ENCODE results near the gene CORO2B. TPM values are rescaled to one million over a fixed set of nuclear protein-coding genes. Genes with fewer than 3 reads are reported as not detected.

CORO2B gene
- total and polyA plus RNA-seq, 2 of the 13 experiments (the other 11 are each of a cell fraction or from before 2014, with no cell fraction given): 0.35 to 0.63 TPM

- H4K20me1 ChIP-seq (ENCODE audit: insufficient read depth, low read length): no peaks in the 10 kb centered on the region
- DNase-seq (ENCODE audit: low spot score): no peak
- H3K4me2 ChIP-seq (ENCODE audit: low read depth, low read length): no peak overlapping the region
- intact Hi-C loops (cut with micrococcal nuclease; ENCODE audit: unreplicated experiment): no loop called here
- no peak for FAIRE-seq
- no peak overlapping the region for H3K9ac ChIP-seq (ENCODE audit: insufficient read depth, low read depth, low read length)
- no TSS peak for BruUV-seq (replicated peaks)
- H3K9me3 ChIP-seq (ENCODE audit: low read length): no peaks in the 10 kb centered on the region
- H3K27ac ChIP-seq (ENCODE audit: extremely low read length, insufficient read depth, low read length): no peak overlapping the region
- H3K36me3 ChIP-seq (replicated peaks in 1 of 2; ENCODE audit: control insufficient read depth in 1 of 2, insufficient read depth in 2 of 2, low read length in 2 of 2): no peaks in the 10 kb centered on the region
- in situ Hi-C loops (cut with HindIII; ENCODE audit: extremely low pct_ligation_motif_present, low pct_unique_long_range_greater_than_20kb): no loop called here
- ATAC-seq: no peak
- no peaks in the 10 kb centered on the region for H3K79me2 ChIP-seq (ENCODE audit: insufficient read depth, low read length)
- ChIA-PET POLR2A (no interaction called here), CTCF (ENCODE audit: low intra/inter-chr PET ratio, low total read pairs) (no interaction called here)
- TF ChIP-seq GABPB1 (CRISPR knock-in tag; IDR thresholded peaks at IDR 0.05): no peak
- no peak for TF ChIP-seq CHCHD3 (CRISPR knock-in tag; IDR thresholded peaks at IDR 0.05)
- TF ChIP-seq JUND (CRISPR knock-in tag; IDR thresholded peaks at IDR 0.05): no peak
- TF ChIP-seq SCMH1 (CRISPR knock-in tag; IDR thresholded peaks at IDR 0.05; ENCODE audit: borderline replicate concordance): no peak
- no peak for TF ChIP-seq PRMT3 (CRISPR knock-in tag; IDR thresholded peaks at IDR 0.05; ENCODE audit: borderline replicate concordance, low read depth)
- TF ChIP-seq ZNF430 (CRISPR knock-in tag; IDR thresholded peaks at IDR 0.05): no peak
- no peak for TF ChIP-seq ZNF883 (CRISPR knock-in tag; IDR thresholded peaks at IDR 0.05; ENCODE audit: not compliant biosample characterization)
- no peak for TF ChIP-seq POLR2G (IDR thresholded peaks at IDR 0.05; ENCODE audit: low read depth, low read length)
- TF ChIP-seq TFAP4 (IDR thresholded peaks at IDR 0.05; ENCODE audit: borderline replicate concordance, low read depth): no peak
- no peak for TF ChIP-seq ZNF101 (CRISPR knock-in tag; IDR thresholded peaks at IDR 0.05; ENCODE audit: borderline replicate concordance, low read depth)
- TF ChIP-seq SIN3A (IDR thresholded peaks at IDR 0.05; ENCODE audit: borderline replicate concordance, low read depth, low read length): no peak
- no peak for TF ChIP-seq ZNF33B (CRISPR knock-in tag; IDR thresholded peaks at IDR 0.05)
- no peak for TF ChIP-seq NR2F6 (IDR thresholded peaks at IDR 0.05)
- TF ChIP-seq NR2F6 (CRISPR knock-in tag; IDR thresholded peaks at IDR 0.05): no peak
- TF ChIP-seq NCOA1 (CRISPR knock-in tag; IDR thresholded peaks at IDR 0.05): no peak
- TF ChIP-seq ZNF326 (CRISPR knock-in tag; IDR thresholded peaks at IDR 0.05; ENCODE audit: borderline replicate concordance): no peak
- no peak for TF ChIP-seq REXO4 (CRISPR knock-in tag; IDR thresholded peaks at IDR 0.05; ENCODE audit: borderline replicate concordance)
- H3K27me3 ChIP-seq (ENCODE audit: control insufficient read depth in 1 of 2, insufficient read depth in 2 of 2, low read length in 2 of 2): peaks cover 0 to 3% of the 10 kb centered on the region in 2 experiments; a peak in 1 of 5 replicates
- H2AFZ ChIP-seq (ENCODE audit: low read length): no peak overlapping the region
- H3K4me1 ChIP-seq (ENCODE audit: insufficient read depth, low read length): no peaks in the 10 kb centered on the region
- WGBS (ENCODE audit: low lambda C conversion rate): 34% methylated on average over 6 of the region's 8 CpGs
- H3K4me3 ChIP-seq (replicated peaks in 1 of 3; ENCODE audit: insufficient read depth in 1 of 3, low read depth in 2 of 3, low read length in 3 of 3): no peak overlapping the region
These were observed 62.1 kb downstream of the CORO2B start for GRCh38 chr15:68640791-68641331.

Measured in HepG2 (cell line).